Stimulated activated naive B cell treated with anti-CD40 and anti-IgM and Interleukin-4, amounts not matched to agents 10 μg/mL and 1 μg/mL and 100 μg/mL, for 72 hours (primary cell): ENCODE data around the gene FADD.

Experiments used
- ATAC-seq, 2 donors: fragments of 150-1000 bp; cut with Tn5 transposase; replicated peaks; 2 replicates each; pipeline ENCODE4 v1.10.0; 2021; ENCODE audit warnings: moderate library complexity in 1 of 2
- DNase-seq: peaks from one replicate; pipeline ENCODE4 v3.0.0; 2021
- H3K27ac Mint-ChIP-seq: one replicate; pipeline ENCODE4 v1.8.0; 2022; ENCODE audit warnings: mild to moderate bottlenecking, mixed read lengths
- H3K27me3 Mint-ChIP-seq, 2 donors: one replicate each; pipeline ENCODE4 v1.8.0; 2022; ENCODE audit warnings: mixed read lengths in 2 of 2
- H3K36me3 Mint-ChIP-seq, 2 donors: one replicate each; pipeline ENCODE4 v1.8.0; 2022; ENCODE audit warnings: mixed read lengths in 2 of 2, mild to moderate bottlenecking in 1 of 2
- H3K4me1 Mint-ChIP-seq, 2 donors: one replicate each; pipeline ENCODE4 v1.8.0; 2022; ENCODE audit warnings: mixed read lengths in 2 of 2, mild to moderate bottlenecking in 1 of 2
- H3K4me3 Mint-ChIP-seq, 2 donors: one replicate each; pipeline ENCODE4 v1.8.0; 2022; ENCODE audit warnings: mild to moderate bottlenecking in 2 of 2, mixed read lengths in 2 of 2, moderate library complexity in 1 of 2
- H3K9me3 Mint-ChIP-seq, 2 donors: one replicate each; pipeline ENCODE4 v1.8.0; 2022; ENCODE audit warnings: mixed read lengths in 2 of 2, mild to moderate bottlenecking in 1 of 2

The FADD gene

DNA sequence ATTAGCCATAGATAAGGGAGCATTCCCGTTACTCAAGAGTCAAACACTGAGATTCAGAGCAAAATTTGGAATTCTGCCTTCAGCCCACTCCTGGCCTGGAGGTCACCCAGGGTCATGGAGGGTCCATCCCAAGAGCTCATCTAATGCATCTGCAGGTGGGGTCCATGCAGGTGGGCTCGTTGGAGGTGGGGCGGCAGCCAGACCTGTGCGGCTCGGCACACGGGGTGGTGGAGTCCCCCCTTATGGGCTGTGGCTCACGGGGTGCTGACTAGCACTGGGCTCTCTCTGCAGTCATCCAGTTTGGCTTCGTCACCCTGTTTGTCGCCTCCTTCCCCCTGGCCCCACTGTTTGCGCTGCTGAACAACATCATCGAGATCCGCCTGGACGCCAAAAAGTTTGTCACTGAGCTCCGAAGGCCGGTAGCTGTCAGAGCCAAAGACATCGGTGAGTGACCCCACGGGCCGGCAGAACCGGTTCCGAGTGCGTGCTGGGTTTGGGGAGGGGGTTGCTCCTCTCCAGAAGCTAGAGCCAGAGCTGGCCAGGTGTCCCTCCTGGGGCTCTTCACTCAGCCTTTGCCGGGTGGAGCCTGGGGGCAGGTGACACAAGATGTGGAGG, 32.4 kb upstream of the FADD start:
- ATAC-seq, result no peak
- no peak overlapping the region for H3K4me3 Mint-ChIP-seq
- H3K36me3 Mint-ChIP-seq, result no peaks in the 10 kb centered on the region
- peaks cover 0 to 2% of the 10 kb centered on the region in 2 donors for H3K9me3 Mint-ChIP-seq
- DNase-seq, result no peak
- no peak overlapping the region for H3K27ac Mint-ChIP-seq
- no peaks in the 10 kb centered on the region for H3K4me1 Mint-ChIP-seq
- peaks cover 27 to 40% of the 10 kb centered on the region in 2 donors for H3K27me3 Mint-ChIP-seq

DNA sequence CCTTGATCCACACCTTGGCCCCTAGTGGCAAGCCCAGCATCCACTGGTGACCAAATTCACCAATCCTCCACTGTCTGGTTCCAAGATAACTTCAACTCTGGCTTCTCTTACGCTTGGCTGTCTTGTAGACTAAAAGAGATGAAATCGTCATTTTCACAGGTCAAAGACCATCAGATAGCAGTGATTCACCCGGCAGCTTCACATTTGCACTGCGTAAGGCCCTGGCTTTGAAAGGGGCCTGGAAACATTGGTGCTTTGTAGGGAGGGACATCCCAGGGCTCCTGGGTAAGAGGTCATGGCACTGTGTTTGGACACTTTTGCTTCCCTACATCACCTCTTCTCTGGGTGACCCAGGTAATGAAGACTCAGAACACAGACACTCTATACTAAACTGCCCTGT, 30.1 kb upstream of the FADD start:
- no peak for ATAC-seq
- Mint-ChIP-seq H3K4me1 (no peaks in the 10 kb centered on the region), H3K27ac (no peak overlapping the region), H3K27me3 (peaks cover 14 to 23% of the 10 kb centered on the region in 2 donors), H3K36me3 (no peaks in the 10 kb centered on the region), H3K4me3 (no peak overlapping the region), H3K9me3 (peaks cover 0 to 2% of the 10 kb centered on the region in 2 donors)
- no peak for DNase-seq

DNA sequence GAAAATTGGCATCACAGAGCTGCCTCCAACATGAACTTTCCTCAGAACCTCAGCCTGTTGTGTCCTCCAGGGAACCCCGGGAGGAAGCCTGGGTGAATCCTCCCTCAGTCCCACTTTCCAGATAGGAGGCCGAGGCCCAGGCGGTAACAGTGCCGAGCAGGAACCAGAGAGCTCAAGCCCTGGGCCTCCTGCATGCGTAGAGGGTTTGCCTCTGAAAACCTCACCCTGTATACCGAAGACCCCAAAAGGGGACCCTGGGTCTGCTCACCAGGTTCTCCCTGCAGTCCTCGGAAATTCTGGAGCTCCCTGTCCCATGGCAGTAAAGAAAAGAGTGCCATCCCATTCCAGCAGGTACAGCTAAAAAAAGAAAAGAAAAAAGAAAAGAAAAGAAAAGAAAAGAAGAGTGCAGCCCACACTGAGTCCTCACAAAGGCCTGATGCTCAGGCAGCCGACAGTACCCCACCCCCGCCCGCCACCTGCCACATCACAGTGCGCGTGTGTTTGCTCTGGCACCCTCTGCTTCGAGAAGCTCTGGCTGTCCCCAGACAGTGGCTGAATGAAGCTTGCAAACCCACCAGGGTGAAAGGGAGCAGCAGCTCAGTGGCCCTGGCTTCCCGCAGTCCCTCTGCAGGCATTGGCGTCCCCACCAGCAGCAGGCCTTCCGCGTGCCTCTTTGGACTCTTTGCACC, 28.4 kb upstream of the FADD start:
- H3K4me1 Mint-ChIP-seq, result no peaks in the 10 kb centered on the region
- no peak overlapping the region for H3K27ac Mint-ChIP-seq
- H3K4me3 Mint-ChIP-seq, result no peak overlapping the region
- no peaks in the 10 kb centered on the region for H3K9me3 Mint-ChIP-seq
- H3K36me3 Mint-ChIP-seq, result no peaks in the 10 kb centered on the region
- peaks cover 6 to 10% of the 10 kb centered on the region in 2 donors for H3K27me3 Mint-ChIP-seq
- no peak for ATAC-seq
- DNase-seq, result no peak

DNA sequence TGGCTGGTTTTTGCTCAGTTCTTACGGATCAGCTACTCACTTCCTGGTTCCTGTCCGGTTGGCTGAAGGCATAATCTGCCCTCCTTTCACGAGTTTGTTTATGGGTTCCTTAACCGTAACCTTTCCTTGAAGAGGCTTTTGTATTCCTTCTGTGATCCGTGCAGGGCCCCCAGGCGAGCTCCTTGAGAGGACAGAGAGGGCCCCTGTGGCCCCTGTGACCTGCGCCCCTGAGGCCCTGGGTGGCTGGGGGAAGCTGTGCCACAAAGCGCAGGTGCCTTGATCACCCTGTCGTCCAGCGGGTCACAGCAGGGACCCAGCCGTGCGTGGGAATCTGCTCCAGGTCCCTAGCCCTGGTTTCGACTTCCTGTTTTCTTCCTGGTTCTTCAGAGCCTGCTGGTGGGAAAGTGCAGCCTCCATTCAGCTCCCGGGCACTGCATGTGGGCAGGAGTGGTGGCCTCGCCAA, 27.8 kb upstream of the FADD start:
- no peaks in the 10 kb centered on the region for H3K36me3 Mint-ChIP-seq
- no peaks in the 10 kb centered on the region for H3K4me1 Mint-ChIP-seq
- H3K27ac Mint-ChIP-seq, result no peak overlapping the region
- no peak overlapping the region for H3K4me3 Mint-ChIP-seq
- ATAC-seq (no peak), DNase-seq (no peak)
- no peaks in the 10 kb centered on the region for H3K9me3 Mint-ChIP-seq
- H3K27me3 Mint-ChIP-seq, result peaks cover 4 to 8% of the 10 kb centered on the region in 2 donors

DNA sequence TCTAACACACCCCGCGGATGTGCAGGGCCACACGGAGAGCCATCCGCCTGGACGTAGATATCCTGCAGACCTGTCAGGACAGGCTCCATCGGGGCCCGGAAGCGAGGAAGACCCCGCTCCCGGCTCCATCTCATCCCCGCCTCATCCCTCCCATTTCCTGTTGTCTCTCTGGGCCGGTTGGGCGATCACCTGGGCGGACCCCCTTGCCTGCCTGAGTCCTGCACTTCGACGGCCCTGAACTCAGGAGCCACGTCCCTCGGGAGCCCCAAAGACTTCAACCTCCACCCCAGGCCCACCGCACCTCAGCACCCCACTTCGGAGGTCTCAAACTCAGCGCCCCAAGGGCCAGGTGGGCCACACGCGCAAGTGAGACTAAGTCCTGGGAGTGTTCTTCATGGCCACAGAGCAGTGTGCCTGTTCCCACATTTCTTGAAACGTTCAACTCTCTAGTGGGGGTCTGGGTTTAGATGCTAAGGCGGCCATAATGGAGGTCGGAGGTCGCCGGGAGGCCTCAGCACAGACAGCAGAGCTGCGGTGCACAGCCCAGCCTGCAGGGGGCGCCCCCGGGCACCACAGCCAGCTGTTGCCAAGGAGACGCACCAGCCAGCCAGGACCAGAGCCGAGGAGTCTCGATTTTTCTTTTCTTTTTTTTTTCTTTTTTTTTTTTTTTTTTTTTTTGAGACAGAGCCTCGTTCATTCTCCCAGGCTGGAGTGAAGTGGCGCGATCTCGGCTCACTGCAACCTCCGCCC, 26.0 kb upstream of the FADD start:
- DNase-seq, result peak; percentile 34
- H3K4me1 Mint-ChIP-seq, result no peaks in the 10 kb centered on the region

DNA sequence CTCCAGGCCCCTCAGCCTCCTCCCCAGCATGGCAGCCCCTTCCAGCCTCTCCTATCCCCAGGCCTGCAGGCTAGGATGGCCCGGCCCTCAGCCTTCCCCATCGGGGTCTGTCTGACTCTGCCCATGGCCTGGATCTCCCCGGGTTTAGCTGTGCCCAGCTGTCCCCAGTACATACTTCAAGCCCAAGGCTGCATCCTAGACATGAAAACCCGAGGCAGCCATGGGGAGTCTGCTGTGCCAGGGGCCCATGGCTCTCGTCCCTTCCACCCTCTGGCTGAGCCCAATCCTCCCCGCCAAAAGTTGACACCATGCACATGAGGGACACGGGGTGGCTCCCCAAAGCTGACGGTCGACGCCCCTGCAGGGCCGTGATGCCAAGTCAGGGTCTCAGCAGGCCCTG, 22.2 kb upstream of the FADD start:
- Mint-ChIP-seq H3K36me3 (no peaks in the 10 kb centered on the region), H3K27ac (no peak overlapping the region), H3K9me3 (no peaks in the 10 kb centered on the region), H3K4me1 (no peaks in the 10 kb centered on the region), H3K27me3 (peaks cover 9 to 20% of the 10 kb centered on the region in 2 donors), H3K4me3 (no peak overlapping the region)
- no peak for DNase-seq
- no peak for ATAC-seq

More for the DNA sequence above, 26.0 kb upstream of the FADD start:
- Mint-ChIP-seq H3K27me3 (peaks cover 0 to 5% of the 10 kb centered on the region in 2 donors), H3K27ac (no peak overlapping the region), H3K36me3 (no peaks in the 10 kb centered on the region), H3K4me3 (no peak overlapping the region), H3K9me3 (no peaks in the 10 kb centered on the region)
- ATAC-seq, result peak; percentile 50 to 64

DNA sequence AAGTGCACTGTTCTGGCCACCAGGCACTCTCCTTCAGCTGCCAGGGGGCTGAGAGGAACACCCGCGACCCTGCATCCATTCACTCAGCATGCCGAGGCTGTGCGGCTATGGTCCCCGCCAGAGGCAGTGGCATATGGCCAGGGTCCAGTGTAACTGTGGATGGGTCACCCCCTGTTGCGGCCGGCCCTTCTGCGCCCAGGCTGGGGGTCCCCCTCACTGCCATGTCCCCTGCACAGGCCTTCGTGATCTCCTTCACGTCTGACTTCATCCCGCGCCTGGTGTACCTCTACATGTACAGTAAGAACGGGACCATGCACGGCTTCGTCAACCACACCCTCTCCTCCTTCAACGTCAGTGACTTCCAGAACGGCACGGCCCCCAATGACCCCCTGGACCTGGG, 20.8 kb upstream of the FADD start:
- DNase-seq, result no peak
- Mint-ChIP-seq H3K4me3 (no peak overlapping the region), H3K27me3 (peaks cover 13 to 25% of the 10 kb centered on the region in 2 donors), H3K4me1 (no peaks in the 10 kb centered on the region), H3K36me3 (no peaks in the 10 kb centered on the region), H3K9me3 (no peaks in the 10 kb centered on the region), H3K27ac (no peak overlapping the region)
- no peak for ATAC-seq

DNA sequence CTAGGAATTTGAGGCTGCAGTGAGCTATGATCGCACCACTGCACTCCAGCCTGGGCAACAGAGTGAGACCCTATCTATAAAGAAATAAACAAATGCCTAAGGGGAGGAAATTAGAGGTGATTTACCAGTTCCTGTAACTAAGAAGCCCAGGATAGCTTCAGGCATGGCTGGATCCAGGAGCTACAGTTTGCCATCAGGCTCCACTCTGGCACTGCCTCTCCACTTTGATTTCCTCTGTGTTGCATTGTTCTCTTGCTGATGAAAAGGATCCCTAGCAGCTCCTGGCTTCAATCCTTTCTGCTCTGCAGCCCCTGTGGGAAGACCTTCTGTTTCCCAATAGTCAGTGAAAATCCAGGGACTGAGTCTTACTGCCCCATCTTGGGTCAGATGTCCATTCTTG, 20.1 kb upstream of the FADD start:
- DNase-seq (no peak), ATAC-seq (no peak)
- Mint-ChIP-seq H3K27ac (no peak overlapping the region), H3K27me3 (peaks cover 13 to 29% of the 10 kb centered on the region in 2 donors), H3K4me3 (no peak overlapping the region), H3K9me3 (no peaks in the 10 kb centered on the region), H3K4me1 (no peaks in the 10 kb centered on the region), H3K36me3 (no peaks in the 10 kb centered on the region)

DNA sequence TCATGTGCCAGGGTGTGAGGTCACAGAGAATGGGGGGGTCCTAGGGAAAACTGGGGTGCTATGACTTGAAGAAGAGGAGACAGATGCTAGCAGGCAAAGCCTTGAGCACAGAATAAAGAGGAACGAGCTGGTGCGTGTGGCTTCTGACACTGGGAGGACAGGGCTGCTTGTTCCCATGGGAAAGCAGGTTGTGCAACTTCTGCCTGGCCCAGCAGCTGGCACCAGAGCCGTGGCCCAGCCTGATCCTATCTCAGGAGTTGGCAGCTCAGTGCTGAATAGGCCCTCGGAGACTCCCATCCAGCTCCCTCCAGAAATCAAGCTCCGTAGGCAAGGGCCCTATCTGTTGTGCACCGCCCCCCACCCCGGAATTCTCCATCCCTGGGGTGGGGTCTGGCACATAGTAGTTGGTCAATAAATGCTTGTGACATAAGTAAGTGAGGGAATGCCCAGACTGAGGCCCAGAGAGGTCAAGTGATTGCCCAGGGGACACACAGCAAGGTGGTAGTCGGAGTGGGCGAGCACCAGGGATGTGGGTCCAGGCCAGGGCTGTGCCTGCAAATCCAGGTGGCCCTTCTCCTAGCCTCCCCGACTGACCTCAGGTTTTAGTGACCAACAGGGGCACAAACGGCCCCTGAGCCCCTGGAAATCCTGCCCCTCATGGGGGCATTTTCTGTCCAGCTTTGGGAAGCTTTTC, 19.5 kb upstream of the FADD start:
- Mint-ChIP-seq H3K27me3 (peaks cover 13 to 29% of the 10 kb centered on the region in 2 donors), H3K36me3 (no peaks in the 10 kb centered on the region), H3K27ac (no peak overlapping the region), H3K9me3 (no peaks in the 10 kb centered on the region), H3K4me3 (no peak overlapping the region), H3K4me1 (no peaks in the 10 kb centered on the region)
- ATAC-seq (no peak), DNase-seq (no peak)

DNA sequence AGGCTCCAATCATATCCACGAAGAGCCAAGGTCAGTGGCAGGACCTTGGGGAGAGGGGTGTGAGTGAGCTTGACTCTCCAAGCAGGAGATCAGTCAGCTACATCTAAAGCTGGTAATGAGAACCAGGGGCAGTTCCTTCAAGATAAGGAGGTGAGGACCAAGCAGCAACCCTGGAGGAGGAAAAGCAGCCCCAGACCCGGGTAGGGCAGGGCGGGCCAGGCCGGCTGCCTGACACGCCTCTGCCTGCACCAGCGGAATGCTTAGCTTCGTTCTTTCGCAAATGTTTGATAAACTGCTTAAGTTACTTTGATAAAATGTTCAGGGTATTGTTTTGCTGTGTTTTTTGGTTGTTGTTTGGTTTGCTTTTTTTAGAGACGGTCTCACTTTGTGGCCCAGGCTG, 18.7 kb upstream of the FADD start:
- no peak for ATAC-seq
- H3K4me1 Mint-ChIP-seq, result no peaks in the 10 kb centered on the region
- no peak for DNase-seq

DNA sequence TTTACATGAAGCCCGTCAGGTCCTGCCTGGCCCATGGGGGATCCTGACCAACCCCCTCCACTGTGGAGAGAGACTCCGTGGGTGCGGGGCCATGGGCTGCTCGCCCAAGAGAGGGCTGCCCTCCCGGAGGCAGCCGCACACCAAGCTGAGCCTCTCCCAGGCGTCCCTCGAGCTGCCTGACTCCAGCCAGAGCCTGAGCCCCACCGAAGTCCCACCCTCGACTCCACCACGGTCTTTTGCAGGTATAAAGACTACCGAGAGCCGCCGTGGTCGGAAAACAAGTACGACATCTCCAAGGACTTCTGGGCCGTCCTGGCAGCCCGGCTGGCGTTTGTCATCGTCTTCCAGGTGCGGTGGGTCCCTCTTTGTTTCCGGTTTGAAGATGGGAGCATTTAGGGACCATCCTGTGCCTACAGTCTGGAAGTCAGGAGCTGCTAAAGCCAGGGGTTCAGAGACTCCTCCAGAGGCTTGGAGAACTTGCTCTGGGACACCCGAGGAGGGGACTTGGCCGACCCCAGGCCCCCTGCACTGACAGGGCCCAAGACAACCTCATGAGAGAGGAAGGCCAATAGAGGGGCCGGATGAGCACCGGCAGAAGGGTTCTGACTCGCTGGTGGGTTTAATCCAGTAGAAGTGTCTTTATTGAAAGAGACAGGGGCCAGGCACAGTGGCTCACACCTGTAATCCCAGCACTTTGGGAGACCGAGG, 17.6 kb upstream of the FADD start:
- Mint-ChIP-seq H3K9me3 (no peaks in the 10 kb centered on the region), H3K4me1 (no peaks in the 10 kb centered on the region), H3K4me3 (no peak overlapping the region), H3K27ac (no peak overlapping the region), H3K36me3 (no peaks in the 10 kb centered on the region), H3K27me3 (peaks cover 19 to 29% of the 10 kb centered on the region in 2 donors)
- ATAC-seq (no peak), DNase-seq (no peak)

More for the DNA sequence above, 18.7 kb upstream of the FADD start:
- peaks cover 15 to 29% of the 10 kb centered on the region in 2 donors for H3K27me3 Mint-ChIP-seq
- H3K27ac Mint-ChIP-seq, result no peak overlapping the region
- no peaks in the 10 kb centered on the region for H3K36me3 Mint-ChIP-seq
- H3K4me3 Mint-ChIP-seq, result no peak overlapping the region
- no peaks in the 10 kb centered on the region for H3K9me3 Mint-ChIP-seq

DNA sequence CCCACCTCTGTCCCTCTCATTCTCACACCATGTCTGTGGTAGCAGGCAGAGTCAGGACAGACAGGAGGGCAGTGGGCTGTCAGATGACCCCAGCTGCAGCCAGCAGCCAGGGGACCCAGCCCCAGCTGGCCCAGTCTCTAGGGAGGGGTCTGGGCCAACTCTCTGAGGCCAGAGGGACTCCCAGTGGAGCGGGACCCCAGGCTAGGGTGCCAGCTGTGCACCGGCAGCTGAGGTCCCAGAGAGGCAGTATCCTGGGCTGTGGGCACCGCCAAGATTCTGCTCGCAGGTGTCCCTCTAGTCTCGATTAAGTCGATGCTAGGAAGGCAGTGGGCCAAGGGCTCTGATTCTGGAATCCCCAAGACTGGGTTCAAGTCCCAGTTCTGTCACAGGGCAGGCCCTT, 16.7 kb upstream of the FADD start:
- H3K27ac Mint-ChIP-seq, result no peak overlapping the region
- no peak for ATAC-seq
- H3K4me1 Mint-ChIP-seq, result peaks cover 0 to 2% of the 10 kb centered on the region in 2 donors
- no peaks in the 10 kb centered on the region for H3K9me3 Mint-ChIP-seq
- H3K36me3 Mint-ChIP-seq, result no peaks in the 10 kb centered on the region
- H3K4me3 Mint-ChIP-seq, result no peak overlapping the region
- peaks cover 19 to 29% of the 10 kb centered on the region in 2 donors for H3K27me3 Mint-ChIP-seq
- DNase-seq, result no peak

DNA sequence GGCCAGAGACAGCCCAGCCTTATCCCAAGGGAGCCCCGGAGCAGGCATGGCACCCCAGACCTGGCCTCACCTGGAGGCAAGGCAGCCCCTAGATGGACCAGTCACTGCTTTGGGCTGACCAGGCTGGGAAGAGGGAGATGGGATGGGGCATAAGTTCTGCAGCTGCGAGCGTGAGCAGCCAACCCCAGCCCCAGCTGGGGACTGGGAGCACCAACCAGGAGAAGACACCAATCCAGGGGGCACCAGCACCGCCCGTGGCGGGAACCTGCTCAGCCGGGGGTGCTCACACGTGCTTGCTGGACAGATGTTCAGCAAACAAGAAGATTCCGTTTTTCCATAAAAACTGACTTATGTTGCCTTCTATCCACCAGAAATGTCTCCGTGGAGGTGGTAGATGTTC, 16.2 kb upstream of the FADD start:
- no peaks in the 10 kb centered on the region for H3K9me3 Mint-ChIP-seq
- H3K4me3 Mint-ChIP-seq, result no peak overlapping the region
- DNase-seq (no peak), ATAC-seq (no peak)
- peaks cover 19 to 31% of the 10 kb centered on the region in 2 donors for H3K27me3 Mint-ChIP-seq
- no peak overlapping the region for H3K27ac Mint-ChIP-seq
- H3K4me1 Mint-ChIP-seq, result peaks cover 0 to 6% of the 10 kb centered on the region in 2 donors
- H3K36me3 Mint-ChIP-seq, result no peaks in the 10 kb centered on the region

DNA sequence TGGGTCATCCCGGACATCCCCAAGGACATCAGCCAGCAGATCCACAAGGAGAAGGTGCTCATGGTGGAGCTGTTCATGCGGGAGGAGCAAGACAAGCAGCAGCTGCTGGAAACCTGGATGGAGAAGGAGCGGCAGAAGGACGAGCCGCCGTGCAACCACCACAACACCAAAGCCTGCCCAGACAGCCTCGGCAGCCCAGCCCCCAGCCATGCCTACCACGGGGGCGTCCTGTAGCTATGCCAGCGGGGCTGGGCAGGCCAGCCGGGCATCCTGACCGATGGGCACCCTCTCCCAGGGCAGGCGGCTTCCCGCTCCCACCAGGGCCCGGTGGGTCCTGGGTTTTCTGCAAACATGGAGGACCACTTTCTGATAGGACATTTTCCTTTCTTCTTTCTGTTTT, 15.3 kb upstream of the FADD start:
- Mint-ChIP-seq H3K27me3 (peaks cover 18 to 36% of the 10 kb centered on the region in 2 donors), H3K9me3 (no peaks in the 10 kb centered on the region), H3K4me3 (no peak overlapping the region), H3K36me3 (no peaks in the 10 kb centered on the region), H3K27ac (no peak overlapping the region), H3K4me1 (peaks cover 0 to 6% of the 10 kb centered on the region in 2 donors)
- no peak for ATAC-seq
- DNase-seq, result no peak
